ENCODE results near the gene UTS2.

UTS2 gene

DNA sequence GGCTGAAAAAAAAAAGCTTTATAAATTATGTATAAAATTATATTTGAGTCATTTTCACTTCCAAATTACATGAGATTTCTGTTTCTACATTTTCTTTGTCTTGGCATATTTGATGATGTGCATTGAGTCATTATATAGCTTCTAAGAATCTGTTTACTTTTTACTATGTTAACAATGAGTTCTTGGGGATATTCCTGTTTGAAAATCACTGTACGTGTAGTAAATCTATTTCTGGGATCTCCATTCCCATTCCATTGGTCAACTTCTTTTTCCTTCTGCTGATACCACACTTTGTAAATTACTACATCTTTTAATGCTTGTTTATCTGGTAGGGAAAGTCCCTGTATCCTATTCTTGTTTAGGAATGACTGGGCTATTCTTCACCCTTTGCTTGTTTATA is 44.1 kb upstream of the UTS2 start:
- DNase-seq (ENCODE audit: low read depth in 1 of 2, low spot score in 1 of 2) = no peak
- TF ChIP-seq POLR2AphosphoS5 (IDR thresholded peaks at IDR 0.05; ENCODE audit: low read depth) = no peak
- no peak for TF ChIP-seq GABPA (IDR thresholded peaks at IDR 0.05; ENCODE audit: low read depth)

DNA sequence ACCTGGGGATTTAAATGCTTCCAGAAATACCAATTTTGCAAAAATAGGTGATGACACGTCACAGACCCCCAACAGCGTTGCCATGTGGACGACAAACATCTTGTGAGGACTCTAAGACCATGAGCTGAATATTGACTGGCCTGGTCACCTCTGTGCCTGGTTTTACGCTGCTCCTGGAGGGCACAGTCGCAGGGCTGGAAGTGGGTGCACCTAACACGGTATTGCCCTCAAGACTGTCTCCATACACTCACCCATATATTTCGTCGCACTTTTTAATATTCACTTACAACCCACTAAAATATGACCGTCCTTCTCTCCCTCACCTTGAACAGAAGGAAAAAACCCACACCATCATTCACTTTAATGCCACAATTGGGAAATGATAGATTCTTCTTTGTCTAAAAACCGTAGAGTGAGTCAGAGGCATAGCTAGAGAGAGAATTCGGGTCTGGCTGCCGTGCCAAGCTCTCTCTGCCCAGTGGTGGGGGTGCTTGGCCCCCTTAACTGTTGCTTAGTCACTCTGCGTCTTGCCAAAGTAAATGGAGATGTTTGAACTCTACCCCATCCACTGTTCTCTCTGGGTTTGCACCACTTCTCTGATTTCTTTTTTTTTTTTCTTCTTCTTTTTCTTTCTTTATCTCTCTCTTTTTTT is 40.8 kb upstream of the UTS2 start:
- no peak for DNase-seq (ENCODE audit: low read depth in 1 of 2, low spot score in 1 of 2)
- TF ChIP-seq GABPA (IDR thresholded peaks at IDR 0.05; ENCODE audit: low read depth) = no peak
- TF ChIP-seq, protein P1, sequence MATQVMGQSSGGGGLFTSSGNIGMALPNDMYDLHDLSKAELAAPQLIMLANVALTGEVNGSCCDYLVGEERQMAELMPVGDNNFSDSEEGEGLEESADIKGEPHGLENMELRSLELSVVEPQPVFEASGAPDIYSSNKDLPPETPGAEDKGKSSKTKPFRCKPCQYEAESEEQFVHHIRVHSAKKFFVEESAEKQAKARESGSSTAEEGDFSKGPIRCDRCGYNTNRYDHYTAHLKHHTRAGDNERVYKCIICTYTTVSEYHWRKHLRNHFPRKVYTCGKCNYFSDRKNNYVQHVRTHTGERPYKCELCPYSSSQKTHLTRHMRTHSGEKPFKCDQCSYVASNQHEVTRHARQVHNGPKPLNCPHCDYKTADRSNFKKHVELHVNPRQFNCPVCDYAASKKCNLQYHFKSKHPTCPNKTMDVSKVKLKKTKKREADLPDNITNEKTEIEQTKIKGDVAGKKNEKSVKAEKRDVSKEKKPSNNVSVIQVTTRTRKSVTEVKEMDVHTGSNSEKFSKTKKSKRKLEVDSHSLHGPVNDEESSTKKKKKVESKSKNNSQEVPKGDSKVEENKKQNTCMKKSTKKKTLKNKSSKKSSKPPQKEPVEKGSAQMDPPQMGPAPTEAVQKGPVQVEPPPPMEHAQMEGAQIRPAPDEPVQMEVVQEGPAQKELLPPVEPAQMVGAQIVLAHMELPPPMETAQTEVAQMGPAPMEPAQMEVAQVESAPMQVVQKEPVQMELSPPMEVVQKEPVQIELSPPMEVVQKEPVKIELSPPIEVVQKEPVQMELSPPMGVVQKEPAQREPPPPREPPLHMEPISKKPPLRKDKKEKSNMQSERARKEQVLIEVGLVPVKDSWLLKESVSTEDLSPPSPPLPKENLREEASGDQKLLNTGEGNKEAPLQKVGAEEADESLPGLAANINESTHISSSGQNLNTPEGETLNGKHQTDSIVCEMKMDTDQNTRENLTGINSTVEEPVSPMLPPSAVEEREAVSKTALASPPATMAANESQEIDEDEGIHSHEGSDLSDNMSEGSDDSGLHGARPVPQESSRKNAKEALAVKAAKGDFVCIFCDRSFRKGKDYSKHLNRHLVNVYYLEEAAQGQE (IDR thresholded peaks at IDR 0.05; ENCODE audit: insufficient replicate concordance, low read depth) = no peak
- TF ChIP-seq, protein P2, sequence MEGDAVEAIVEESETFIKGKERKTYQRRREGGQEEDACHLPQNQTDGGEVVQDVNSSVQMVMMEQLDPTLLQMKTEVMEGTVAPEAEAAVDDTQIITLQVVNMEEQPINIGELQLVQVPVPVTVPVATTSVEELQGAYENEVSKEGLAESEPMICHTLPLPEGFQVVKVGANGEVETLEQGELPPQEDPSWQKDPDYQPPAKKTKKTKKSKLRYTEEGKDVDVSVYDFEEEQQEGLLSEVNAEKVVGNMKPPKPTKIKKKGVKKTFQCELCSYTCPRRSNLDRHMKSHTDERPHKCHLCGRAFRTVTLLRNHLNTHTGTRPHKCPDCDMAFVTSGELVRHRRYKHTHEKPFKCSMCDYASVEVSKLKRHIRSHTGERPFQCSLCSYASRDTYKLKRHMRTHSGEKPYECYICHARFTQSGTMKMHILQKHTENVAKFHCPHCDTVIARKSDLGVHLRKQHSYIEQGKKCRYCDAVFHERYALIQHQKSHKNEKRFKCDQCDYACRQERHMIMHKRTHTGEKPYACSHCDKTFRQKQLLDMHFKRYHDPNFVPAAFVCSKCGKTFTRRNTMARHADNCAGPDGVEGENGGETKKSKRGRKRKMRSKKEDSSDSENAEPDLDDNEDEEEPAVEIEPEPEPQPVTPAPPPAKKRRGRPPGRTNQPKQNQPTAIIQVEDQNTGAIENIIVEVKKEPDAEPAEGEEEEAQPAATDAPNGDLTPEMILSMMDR (IDR thresholded peaks at IDR 0.05; ENCODE audit: insufficient read depth, low read length) = no peak
- Histone ChIP-seq H3K27me3 (ENCODE audit: insufficient read depth, poor library complexity, severe bottlenecking) (no peaks in the 10 kb centered on the region), H3K4me3 (replicated peaks; ENCODE audit: insufficient read depth, low read length) (no peak overlapping the region), H3K27ac (replicated peaks) (no peak overlapping the region)

More for the DNA sequence above, 44.1 kb upstream of the UTS2 start:
- Histone ChIP-seq H3K27me3 (ENCODE audit: insufficient read depth, poor library complexity, severe bottlenecking) (no peaks in the 10 kb centered on the region), H3K4me3 (replicated peaks; ENCODE audit: insufficient read depth, low read length) (no peak overlapping the region), H3K27ac (replicated peaks) (no peak overlapping the region)

DNA sequence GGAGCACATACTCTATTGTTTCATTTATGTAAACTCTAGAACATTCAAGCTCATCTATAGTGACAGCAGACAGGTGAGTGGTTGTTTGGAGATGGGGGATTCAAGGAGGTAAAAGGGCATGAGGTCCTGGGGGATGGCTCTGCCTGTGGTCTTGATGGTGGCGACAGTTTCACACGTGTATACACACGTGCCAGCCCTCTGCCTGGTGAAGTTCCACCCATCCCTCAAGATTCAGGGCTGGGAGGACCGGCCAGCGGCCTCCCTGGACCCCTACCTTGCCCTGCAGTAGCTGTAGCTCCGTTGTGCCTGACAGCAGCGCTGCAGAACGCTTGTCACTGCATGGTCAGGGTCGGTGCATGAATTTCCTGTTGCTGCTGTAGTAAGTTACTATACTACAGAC is 38.9 kb upstream of the UTS2 start:
- TF ChIP-seq POLR2AphosphoS5 (IDR thresholded peaks at IDR 0.05; ENCODE audit: low read depth) (no peak), GABPA (IDR thresholded peaks at IDR 0.05; ENCODE audit: low read depth) (no peak)
- TF ChIP-seq, protein P2 (IDR thresholded peaks at IDR 0.05; ENCODE audit: insufficient read depth, low read length) = no peak
- TF ChIP-seq, protein P1 (IDR thresholded peaks at IDR 0.05; ENCODE audit: insufficient replicate concordance, low read depth) = no peak
- Histone ChIP-seq H3K27ac (replicated peaks) (no peak overlapping the region), H3K27me3 (ENCODE audit: insufficient read depth, poor library complexity, severe bottlenecking) (no peaks in the 10 kb centered on the region), H3K4me3 (replicated peaks; ENCODE audit: insufficient read depth, low read length) (no peak overlapping the region)
- no peak for DNase-seq (ENCODE audit: low read depth in 1 of 2, low spot score in 1 of 2)

DNA sequence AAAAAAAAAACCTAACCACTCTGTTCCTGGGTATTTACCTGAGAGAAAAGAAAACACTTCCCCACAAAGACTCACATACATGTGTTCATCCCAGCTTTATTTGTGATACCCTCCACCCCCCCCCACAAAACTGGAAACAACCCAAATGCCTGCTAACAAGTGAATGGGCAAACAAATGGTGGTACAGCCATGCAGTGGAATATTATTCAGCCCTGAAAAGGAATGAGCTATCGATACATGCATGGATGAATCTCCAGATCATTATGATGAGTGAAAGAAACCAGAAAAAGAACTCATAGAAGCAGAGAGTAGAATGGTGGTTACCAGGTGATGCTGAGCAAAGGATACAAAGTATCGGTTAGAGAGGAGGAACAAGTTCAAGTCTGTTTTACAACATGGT is 38.0 kb upstream of the UTS2 start:
- Histone ChIP-seq H3K27me3 (ENCODE audit: insufficient read depth, poor library complexity, severe bottlenecking) (no peaks in the 10 kb centered on the region), H3K4me3 (replicated peaks; ENCODE audit: insufficient read depth, low read length) (no peak overlapping the region), H3K27ac (replicated peaks) (no peak overlapping the region)
- TF ChIP-seq SPI1 (IDR thresholded peaks at IDR 0.05; ENCODE audit: borderline replicate concordance, low read depth) = no peak
- no peak for TF ChIP-seq POLR2AphosphoS5 (IDR thresholded peaks at IDR 0.05; ENCODE audit: low read depth)
- TF ChIP-seq, protein P2 (IDR thresholded peaks at IDR 0.05; ENCODE audit: insufficient read depth, low read length) = no peak
- TF ChIP-seq, protein P1 (IDR thresholded peaks at IDR 0.05; ENCODE audit: insufficient replicate concordance, low read depth) = no peak
- TF ChIP-seq GABPA (IDR thresholded peaks at IDR 0.05; ENCODE audit: low read depth) = no peak
- no peak for DNase-seq (ENCODE audit: low read depth in 1 of 2, low spot score in 1 of 2)

All from HL-60 (cell line).